Caki2 (cell line): ENCODE results near the gene TBC1D32. TPM values are rescaled to one million over a fixed set of nuclear protein-coding genes. Genes with fewer than 3 reads are reported as not detected.
"Not testable (repeated sequence)": the region's sequence is repeated elsewhere in the genome, so short reads cannot be mapped to it uniquely, and the experiment has no call there.

Experiments
- DNase-seq: peaks from one replicate; pipeline ENCODE4 v3.0.0-alpha.2; 2015; ENCODE audit warnings: low read depth
- in situ Hi-C: cut with HindIII; loops from 2 replicates; pipeline ENCODE4 v1.10.0; 2016; ENCODE audit warnings: low sequenced_read_pairs, low pct_unique_long_range_greater_than_20kb, mixed read lengths
- total RNA-seq: library from RNA; depleted of rRNA; stranded (reverse); fragments of >200 nt; shearing (Covaris generic); gene quantifications from 2 replicates; pipeline ENCODE4 v1.2.3, GENCODE V29; 2014; ENCODE audit warnings: low replicate concordance; rRNA removed

The TBC1D32 gene
- total RNA-seq, 1 experiment from 2014 or later = 3.8 TPM

- in situ Hi-C loops = no loop called here
- DNase-seq = no peak
These were observed 269.9 kb downstream of the TBC1D32 start for GRCh38 chr6:121064345-121064744.

GRCh38 chr6:121055572-121056163 is 278.6 kb downstream of the TBC1D32 start:
- peak; percentile 29 for DNase-seq
- in situ Hi-C loops = no loop called here

- in situ Hi-C loops, DNase-seq: not testable (repeated sequence)
These were observed 285.7 kb downstream of the TBC1D32 start for GRCh38 chr6:121048593-121048992.

- in situ Hi-C loops = not testable (repeated sequence)
These were observed 289.4 kb downstream of the TBC1D32 start for GRCh38 chr6:121044905-121045304.

GRCh38 chr6:121043706-121044105 is 290.6 kb downstream of the TBC1D32 start:
- in situ Hi-C loops = not testable (repeated sequence)
- peak; percentile 1 for DNase-seq

More at GRCh38 chr6:121044905-121045304, 289.4 kb downstream of the TBC1D32 start:
- not testable (repeated sequence) for DNase-seq

GRCh38 chr6:121043211-121043610 is 291.1 kb downstream of the TBC1D32 start:
- in situ Hi-C loops, DNase-seq: not testable (repeated sequence)

GRCh38 chr6:121042766-121043165 is 291.5 kb downstream of the TBC1D32 start:
- in situ Hi-C loops = no loop called here
- no peak for DNase-seq

- in situ Hi-C loops = no loop called here
- no peak for DNase-seq
These were observed 293.4 kb downstream of the TBC1D32 start for GRCh38 chr6:121040831-121041230.

- no peak for DNase-seq
- in situ Hi-C loops = no loop called here
These were observed 301.2 kb downstream of the TBC1D32 start for GRCh38 chr6:121033091-121033490.

- in situ Hi-C loops = no loop called here
These were observed 301.8 kb downstream of the TBC1D32 start for GRCh38 chr6:121032268-121033006.

More at GRCh38 chr6:121032268-121033006, 301.8 kb downstream of the TBC1D32 start:
- no peak for DNase-seq

Other genes starting within 250 kb of the TBC1D32 start
- gene GJA1, start 101.2 kb upstream of the TBC1D32 start, total RNA-seq = 26.6 and 32.5 TPM in 2 replicates